GM10266 (cell line): ENCODE measurements around the gene PANK4.

Experiments
- DNase-seq: peaks from one replicate; pipeline ENCODE4 v3.0.0; 2012; ENCODE audit errors: extremely low spot score
- CTCF ChIP-seq: IDR thresholded peaks from 2 replicates; pipeline ENCODE4 v1.5.1; 2012; ENCODE audit warnings: mild to moderate bottlenecking, low read depth; ENCODE audit not compliant: control insufficient read depth, insufficient read depth; ENCODE audit errors: missing control alignments

Gene PANK4

GRCh38 chr1:2499986-2500596, 26.3 kb downstream of the PANK4 start:
- no peak for TF ChIP-seq CTCF
- no peak for DNase-seq

- TF ChIP-seq CTCF: no peak
- no peak for DNase-seq
Measured at GRCh38 chr1:2499260-2499659, 27.1 kb downstream of the PANK4 start.

- DNase-seq: no peak
- no peak for TF ChIP-seq CTCF
Measured at GRCh38 chr1:2498648-2499047, 27.7 kb downstream of the PANK4 start.

- TF ChIP-seq CTCF: no peak
- no peak for DNase-seq
Measured at GRCh38 chr1:2497891-2498290, 28.5 kb downstream of the PANK4 start.

GRCh38 chr1:2496746-2497145, 29.6 kb downstream of the PANK4 start:
- no peak for TF ChIP-seq CTCF
- no peak for DNase-seq

- no peak for DNase-seq
- no peak for TF ChIP-seq CTCF
Measured at GRCh38 chr1:2496087-2496622, 30.2 kb downstream of the PANK4 start.

GRCh38 chr1:2495546-2495945, 30.9 kb downstream of the PANK4 start:
- DNase-seq: no peak
- TF ChIP-seq CTCF: no peak
